AG04450 (cell line): ENCODE results near the gene RIC1. TPM values are rescaled to one million over a fixed set of nuclear protein-coding genes. Genes with fewer than 3 reads are reported as not detected.
"Not testable (repeated sequence)": the region's sequence is repeated elsewhere in the genome, so short reads cannot be mapped to it uniquely, and the experiment has no call there.

Source experiments
- CTCF ChIA-PET: fragments of 300-600, 350-600 bp; formaldehyde crosslinking; extraction: SDS; loops from one replicate; lab custom pipeline; 2022; ENCODE audit warnings: antibody characterized with exemption, inconsistent platforms; lab: Charles Lee
- POLR2A ChIA-PET: fragments of 350-600 bp; formaldehyde crosslinking; extraction: SDS; loops from one replicate; lab custom pipeline; 2021; ENCODE audit warnings: antibody characterized with exemption, inconsistent platforms; lab: Yijun Ruan, JAX
- DNase-seq: peaks from one replicate; pipeline ENCODE4 v3.0.0-alpha.2; 2011; ENCODE audit warnings: low read depth, low spot score
- H3K27ac ChIP-seq: one replicate; pipeline ENCODE4 v1.5.1; 2012; ENCODE audit warnings: low read depth, low read length, control low read depth
- H3K27me3 ChIP-seq: one replicate; pipeline ENCODE4 v1.6.0; 2012; ENCODE audit warnings: low read length; ENCODE audit not compliant: control insufficient read depth, insufficient read depth
- H3K4me3 ChIP-seq: 2 replicates; pipeline ENCODE4 v1.5.1; 2011; ENCODE audit warnings: mild to moderate bottlenecking, low read depth, low read length, control low read depth
- H3K9me3 ChIP-seq: 2 replicates; pipeline ENCODE4 v1.5.1; 2012; ENCODE audit warnings: low read length; ENCODE audit not compliant: control insufficient read depth, insufficient read depth
- CTCF ChIP-seq: IDR thresholded peaks from 2 replicates; pipeline ENCODE4 v1.5.1; 2011; ENCODE audit warnings: low read depth, low read length, control low read depth, inconsistent platforms
- polyA plus RNA-seq: library from polyadenylated mRNA; depleted of rRNA; stranded (reverse); fragments of >200 nt; gene quantifications from 2 replicates; pipeline ENCODE4 v1.2.3, GENCODE V29; 2011

RIC1 gene
- polyA plus RNA-seq, 1 experiment = 65.4 TPM

- H3K27ac ChIP-seq = no peak overlapping the region
- no peaks in the 10 kb centered on the region for H3K27me3 ChIP-seq
- no peak for TF ChIP-seq CTCF
- no peak for DNase-seq
- no peak overlapping the region for H3K4me3 ChIP-seq
- CTCF ChIA-PET = no interaction called here
- H3K9me3 ChIP-seq = no peaks in the 10 kb centered on the region
- POLR2A ChIA-PET = no interaction called here
Measured at GRCh38 chr9:5620494-5620893, 8.4 kb upstream of the RIC1 start.

- DNase-seq = no peak
- H3K9me3 ChIP-seq = no peaks in the 10 kb centered on the region
- H3K27me3 ChIP-seq = no peaks in the 10 kb centered on the region
- POLR2A ChIA-PET = no interaction called here
- CTCF ChIA-PET = interaction anchor here (0.7 kb wide), 1 partner anchor 435 kb away, joined by 3 read pairs; no protein-coding TSS in a partner anchor
- H3K27ac ChIP-seq = no peak overlapping the region
- H3K4me3 ChIP-seq = no peak overlapping the region
- no peak for TF ChIP-seq CTCF
Measured at GRCh38 chr9:5621327-5621726, 7.6 kb upstream of the RIC1 start.

GRCh38 chr9:5622016-5622415 lies 6.9 kb upstream of the RIC1 start:
- Histone ChIP-seq H3K27me3 (no peaks in the 10 kb centered on the region), H3K9me3 (no peaks in the 10 kb centered on the region), H3K4me3 (no peak overlapping the region), H3K27ac (no peak overlapping the region)
- TF ChIP-seq CTCF = no peak
- POLR2A ChIA-PET = interaction anchor here (0.7 kb wide), 1 partner anchor 637 kb away, joined by 5 read pairs; the partner anchor contains the start of gene JAK2
- peak; percentile 50 for DNase-seq
- CTCF ChIA-PET = interaction anchor here (2.2 kb wide), 1 partner anchor 10 kb away, joined by 5 read pairs; no protein-coding TSS in a partner anchor

- Histone ChIP-seq H3K27me3 (no peaks in the 10 kb centered on the region), H3K4me3 (no peak overlapping the region), H3K27ac (no peak overlapping the region), H3K9me3 (peaks cover 5% of the 10 kb centered on the region; the same call in 1 of the 2 replicates)
- POLR2A ChIA-PET = no interaction called here
- CTCF ChIA-PET = interaction anchor here (0.5 to 1.1 kb wide), 2 partner anchors 34 to 582 kb away, joined by 3 read pairs; no protein-coding TSS in a partner anchor
- TF ChIP-seq CTCF = no peak
- no peak for DNase-seq
Measured at GRCh38 chr9:5624655-5625054, 4.3 kb upstream of the RIC1 start.

- peak overlapping the region; percentile 90 for H3K27ac ChIP-seq
- H3K9me3 ChIP-seq = peaks cover 5% of the 10 kb centered on the region; the same call in 1 of the 2 replicates
- ChIA-PET POLR2A (no interaction called here), CTCF (interaction anchor here (1.6 to 2.0 kb wide), 2 partner anchors 27 to 37 kb away, joined by 5 to 7 read pairs; no protein-coding TSS in a partner anchor)
- no peaks in the 10 kb centered on the region for H3K27me3 ChIP-seq
- TF ChIP-seq CTCF = no peak
- H3K4me3 ChIP-seq = peak overlapping the region; percentile 85
- DNase-seq = no peak
Measured at GRCh38 chr9:5626727-5627634, 1.9 kb upstream of the RIC1 start.

GRCh38 chr9:5627686-5628085 lies 1.2 kb upstream of the RIC1 start:
- peak overlapping the region; percentile 85 for H3K4me3 ChIP-seq
- peak overlapping the region; percentile 90 for H3K27ac ChIP-seq
- CTCF ChIA-PET = interaction anchor here (0.6 to 2.0 kb wide), 4 partner anchors 27 to 147 kb away, joined by 3 to 7 read pairs (median 4); no protein-coding TSS in a partner anchor
- not testable (repeated sequence) for H3K27me3 ChIP-seq, DNase-seq, H3K9me3 ChIP-seq
- POLR2A ChIA-PET = interaction anchor here (0.7 to 1.4 kb wide), 2 partner anchors 41 to 118 kb away, joined by 3 to 9 read pairs; partner anchors contain the start of gene PDCD1LG2
